IPS DF 6.9 (cell line): ENCODE data around the gene MFRP.
A peak's percentile ranks its signal among the peaks of the same experiment; 100 is the strongest.

ENCODE experiments used
- DNase-seq: peaks from one replicate; pipeline ENCODE4 v3.0.0-alpha.2; 2013; ENCODE audit warnings: low read depth, low spot score
- H3K27ac ChIP-seq: one replicate; pipeline ENCODE4 v1.5.1; 2013; ENCODE audit warnings: low read length, control low read depth
- H3K27me3 ChIP-seq: 2 replicates; pipeline ENCODE4 v1.6.1; 2013; ENCODE audit warnings: mild to moderate bottlenecking, low read length; ENCODE audit not compliant: control insufficient read depth, insufficient read depth
- H3K36me3 ChIP-seq: 2 replicates; pipeline ENCODE4 v1.6.1; 2013; ENCODE audit warnings: low read length; ENCODE audit not compliant: control insufficient read depth, insufficient read depth
- H3K4me1 ChIP-seq: 2 replicates; pipeline ENCODE4 v1.6.1; 2013; ENCODE audit warnings: low read length; ENCODE audit not compliant: control insufficient read depth, insufficient read depth
- H3K4me3 ChIP-seq: 2 replicates; pipeline ENCODE4 v1.5.1; 2013; ENCODE audit warnings: mild to moderate bottlenecking, low read length
- H3K9me3 ChIP-seq: 2 replicates; pipeline ENCODE4 v1.6.1; 2013; ENCODE audit warnings: low read length, inconsistent platforms; ENCODE audit not compliant: control insufficient read depth, insufficient read depth
- WGBS: extraction: QIAGEN DNeasy Blood & Tissue Kit; methylation state at CpG from one replicate; pipeline ENCODE4 v1.1.7; 2013; ENCODE audit warnings: mixed read lengths, missing lambda C conversion rate; ENCODE audit not compliant: insufficient read length, insufficient coverage; 5-methylcytosine and 5-hydroxymethylcytosine counted together

Gene MFRP

GRCh38 chr11:119335655-119336543, 10.6 kb downstream of the MFRP start:
- DNase-seq = no peak
- peaks cover 4% of the 10 kb centered on the region; the same call in 1 of the 2 replicates for H3K36me3 ChIP-seq
- no CpG with 5 or more reads among the region's 30 CpGs for WGBS
- no peak overlapping the region for H3K27ac ChIP-seq
- no peak overlapping the region for H3K4me3 ChIP-seq
- no peaks in the 10 kb centered on the region for H3K9me3 ChIP-seq
- peaks cover 5% of the 10 kb centered on the region for H3K27me3 ChIP-seq
- H3K4me1 ChIP-seq = peaks cover 13% of the 10 kb centered on the region

- Histone ChIP-seq H3K36me3 (peaks cover 4% of the 10 kb centered on the region; the same call in 1 of the 2 replicates), H3K27me3 (peaks cover 4% of the 10 kb centered on the region), H3K4me1 (peaks cover 13% of the 10 kb centered on the region), H3K9me3 (no peaks in the 10 kb centered on the region), H3K4me3 (peak overlapping the region; percentile 66; the same call in 1 of the 2 replicates), H3K27ac (no peak overlapping the region)
- no peak for DNase-seq
- WGBS = no CpG with 5 or more reads among the region's 15 CpGs
Measured at GRCh38 chr11:119335091-119335654, 11.3 kb downstream of the MFRP start.

- Histone ChIP-seq H3K4me1 (peaks cover 11% of the 10 kb centered on the region), H3K27me3 (peaks cover 3% of the 10 kb centered on the region), H3K27ac (no peak within 1 kb of the TSS), H3K36me3 (peaks cover 4% of the 10 kb centered on the region; the same call in 1 of the 2 replicates), H3K9me3 (no peaks in the 10 kb centered on the region), H3K4me3 (peak within 1 kb of the TSS; percentile 66)
- peak; percentile 98 for DNase-seq
- no CpG with 5 or more reads among the region's 54 CpGs for WGBS
Measured at GRCh38 chr11:119334174-119334930, 12.2 kb downstream of the MFRP start, which contains the start of gene RNF26. Gene RNF26 (plus strand): TSS chr11:119334527. CDS start chr11:119335123, 596 bp downstream.

- H3K36me3 ChIP-seq = peaks cover 4% of the 10 kb centered on the region; the same call in 1 of the 2 replicates
- H3K4me1 ChIP-seq = 0 out of 2 replicates have a peak, but pooled peaks cover 6% of the 10 kb centered on the region
- no peaks in the 10 kb centered on the region for H3K27me3 ChIP-seq
- H3K4me3 ChIP-seq = no peak overlapping the region
- WGBS = no CpG with 5 or more reads among the region's 4 CpGs
- DNase-seq = no peak
- no peak overlapping the region for H3K27ac ChIP-seq
- H3K9me3 ChIP-seq = no peaks in the 10 kb centered on the region
Measured at GRCh38 chr11:119332111-119332765, 14.3 kb downstream of the MFRP start.

GRCh38 chr11:119330237-119330636, 16.3 kb downstream of the MFRP start:
- no CpG with 5 or more reads among the region's 1 CpG for WGBS
- no peaks in the 10 kb centered on the region for H3K36me3 ChIP-seq
- H3K9me3 ChIP-seq = no peaks in the 10 kb centered on the region
- no peak overlapping the region for H3K27ac ChIP-seq
- H3K4me3 ChIP-seq = no peak overlapping the region
- H3K27me3 ChIP-seq = no peaks in the 10 kb centered on the region
- H3K4me1 ChIP-seq = 0 out of 2 replicates have a peak, but pooled peaks cover 3% of the 10 kb centered on the region
- DNase-seq = no peak

GRCh38 chr11:119329320-119329719, 17.2 kb downstream of the MFRP start:
- H3K27ac ChIP-seq = no peak overlapping the region
- no CpG with 5 or more reads among the region's 2 CpGs for WGBS
- DNase-seq = no peak

GRCh38 chr11:119324189-119324588, 22.3 kb downstream of the MFRP start:
- H3K27ac ChIP-seq = no peak overlapping the region

More at GRCh38 chr11:119329320-119329719, 17.2 kb downstream of the MFRP start:
- H3K36me3 ChIP-seq = no peaks in the 10 kb centered on the region
- no peaks in the 10 kb centered on the region; the same call in 1 of the 2 replicates for H3K27me3 ChIP-seq
- no peaks in the 10 kb centered on the region for H3K9me3 ChIP-seq
- H3K4me1 ChIP-seq = no peaks in the 10 kb centered on the region
- H3K4me3 ChIP-seq = no peak overlapping the region

GRCh38 chr11:119323532-119324033, 22.9 kb downstream of the MFRP start:
- DNase-seq = no peak
- H3K9me3 ChIP-seq = no peaks in the 10 kb centered on the region
- no peaks in the 10 kb centered on the region for H3K36me3 ChIP-seq
- H3K27me3 ChIP-seq = no peaks in the 10 kb centered on the region; the same call in 1 of the 2 replicates
- peaks cover 10% of the 10 kb centered on the region for H3K4me1 ChIP-seq
- H3K27ac ChIP-seq = no peak overlapping the region
- no peak overlapping the region for H3K4me3 ChIP-seq
- no CpG with 5 or more reads among the region's 8 CpGs for WGBS

More at GRCh38 chr11:119324189-119324588, 22.3 kb downstream of the MFRP start:
- Histone ChIP-seq H3K9me3 (no peaks in the 10 kb centered on the region), H3K27me3 (no peaks in the 10 kb centered on the region; the same call in 1 of the 2 replicates), H3K4me1 (peaks cover 6% of the 10 kb centered on the region; the same call in 1 of the 2 replicates), H3K4me3 (no peak overlapping the region), H3K36me3 (no peaks in the 10 kb centered on the region)
- WGBS = no CpG with 5 or more reads among the region's 4 CpGs
- no peak for DNase-seq

GRCh38 chr11:119322921-119323531, 23.5 kb downstream of the MFRP start:
- no CpG with 5 or more reads among the region's 20 CpGs for WGBS
- Histone ChIP-seq H3K36me3 (no peaks in the 10 kb centered on the region), H3K9me3 (no peaks in the 10 kb centered on the region), H3K4me3 (no peak overlapping the region), H3K27me3 (no peaks in the 10 kb centered on the region; the same call in 1 of the 2 replicates), H3K27ac (no peak overlapping the region), H3K4me1 (peaks cover 14% of the 10 kb centered on the region)
- no peak for DNase-seq
